Loucy (cell line): ENCODE results near the gene HOXA13.

ENCODE experiments used
- H2AFZ ChIP-seq: fragments of 200-600 bp; sonication (generic); 2 replicates; pipeline ENCODE4 v1.6.0; 2016; ENCODE audit warnings: antibody characterized with exemption, mild to moderate bottlenecking, low read length, moderate library complexity
- H3F3A ChIP-seq: fragments of 200-600 bp; 2 replicates; pipeline ENCODE4 v1.6.0; 2016; ENCODE audit warnings: antibody characterized with exemption, low read depth, mild to moderate bottlenecking
- H3K27me3 ChIP-seq: fragments of 200-600 bp; sonication (generic); 2 replicates; pipeline ENCODE4 v1.6.1; 2014; ENCODE audit warnings: low read length, mild to moderate bottlenecking; ENCODE audit not compliant: insufficient read depth, poor library complexity, severe bottlenecking
- H3K36me3 ChIP-seq: fragments of 200-600 bp; sonication (generic); 2 replicates; pipeline ENCODE4 v1.6.1; 2016; ENCODE audit warnings: low read length; ENCODE audit not compliant: insufficient read depth
- H3K4me1 ChIP-seq: fragments of 200-600 bp; sonication (generic); 2 replicates; pipeline ENCODE4 v1.5.1; 2014; ENCODE audit warnings: low read length, mild to moderate bottlenecking; ENCODE audit not compliant: insufficient read depth, poor library complexity, severe bottlenecking
- H3K4me2 ChIP-seq: fragments of 200-600 bp; sonication (generic); 2 replicates; pipeline ENCODE4 v1.6.0; 2014; ENCODE audit warnings: antibody characterized with exemption, low read length, low read depth, mild to moderate bottlenecking; ENCODE audit not compliant: poor library complexity, severe bottlenecking
- H3K4me3 ChIP-seq: fragments of 200-600 bp; sonication (generic); 2 replicates; pipeline ENCODE4 v1.5.1; 2014; ENCODE audit warnings: low read length, mild to moderate bottlenecking, mixed read lengths; ENCODE audit not compliant: poor library complexity, severe bottlenecking
- H3K79me2 ChIP-seq: fragments of 200-600 bp; sonication (generic); 2 replicates; pipeline ENCODE4 v1.6.1; 2014; ENCODE audit warnings: low read length; ENCODE audit not compliant: insufficient read depth
- H3K9ac ChIP-seq: fragments of 200-600 bp; sonication (generic); 2 replicates; pipeline ENCODE4 v1.6.0; 2014; ENCODE audit warnings: mild to moderate bottlenecking, low read depth, low read length, moderate library complexity; ENCODE audit not compliant: poor library complexity, severe bottlenecking
- H3K9me2 ChIP-seq: fragments of 200-600 bp; sonication (generic); replicated peaks from 2 replicates; pipeline ENCODE4 v1.6.1; 2016; ENCODE audit warnings: low read depth, low read length, mixed read lengths
- H3K9me3 ChIP-seq: fragments of 200-600 bp; sonication (generic); 2 replicates; pipeline ENCODE4 v1.6.1; 2014; ENCODE audit warnings: mild to moderate bottlenecking, antibody characterized with exemption, low read length, low read depth; ENCODE audit not compliant: insufficient read depth
- H4K20me1 ChIP-seq: fragments of 200-600 bp; sonication (generic); 2 replicates; pipeline ENCODE4 v1.6.0; 2014; ENCODE audit warnings: antibody characterized with exemption, low read length, mild to moderate bottlenecking; ENCODE audit not compliant: insufficient read depth, poor library complexity, severe bottlenecking
- EZH2phosphoT487 ChIP-seq: fragments of 200-600 bp; IDR thresholded peaks from 2 replicates; pipeline ENCODE4 v1.6.1; 2018; ENCODE audit warnings: antibody characterized with exemption, mild to moderate bottlenecking, moderate library complexity, borderline replicate concordance
- TF ChIP-seq, protein P1 (sequence below): fragments of 200-600 bp; sonication (generic); conservative IDR thresholded peaks from 2 replicates; pipeline ENCODE4 v1.5.1; 2014; ENCODE audit warnings: mild to moderate bottlenecking, antibody characterized with exemption, low read length

The HOXA13 gene

DNA sequence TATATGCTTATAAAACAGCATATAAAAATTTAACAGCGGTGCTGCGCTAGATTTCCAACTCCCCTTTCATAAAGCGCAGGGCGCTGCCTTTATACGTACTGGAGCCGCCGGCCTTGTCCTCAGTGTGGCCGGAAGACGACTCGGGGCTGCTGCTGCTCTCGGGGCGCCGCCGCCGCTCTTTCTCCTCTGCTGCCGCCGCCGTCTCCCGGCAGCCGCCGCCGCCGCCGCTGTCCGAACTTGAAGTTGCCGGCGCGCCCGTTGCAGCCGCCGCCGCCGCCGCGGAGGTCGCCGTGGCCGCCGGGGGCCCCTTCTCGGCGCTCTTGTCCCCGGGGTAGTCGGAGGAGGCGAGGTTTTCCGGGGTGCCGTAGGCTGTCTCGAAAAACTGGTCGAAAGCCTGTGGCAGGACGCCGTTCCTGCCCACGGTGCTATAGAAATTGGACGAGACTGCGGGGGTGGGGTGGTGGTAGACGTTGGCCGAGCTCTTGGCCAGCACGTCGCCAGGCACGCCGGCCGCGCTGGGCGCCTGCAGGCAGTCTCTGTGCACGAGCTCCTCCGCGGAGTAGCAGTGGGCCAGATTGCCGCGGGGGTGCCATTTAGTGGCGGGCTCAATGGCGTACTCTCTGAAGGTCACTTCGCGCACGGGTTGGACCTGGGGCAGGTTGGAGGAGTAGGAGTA is 15.4 kb downstream of the HOXA13 start:
- Histone ChIP-seq H3K4me2 (peak overlapping the region; percentile 98), H3F3A (peaks cover 8% of the 10 kb centered on the region; the same call in 1 of the 2 replicates), H2AFZ (no peak overlapping the region), H3K4me1 (peaks cover 53% of the 10 kb centered on the region), H4K20me1 (peaks cover 48% of the 10 kb centered on the region), H3K4me3 (peak overlapping the region; percentile 91), H3K9ac (peak overlapping the region; percentile 99), H3K79me2 (peaks cover 100% of the 10 kb centered on the region), H3K9me3 (no peaks in the 10 kb centered on the region), H3K36me3 (no peaks in the 10 kb centered on the region), H3K27me3 (peaks cover 32% of the 10 kb centered on the region), H3K9me2 (no peaks in the 10 kb centered on the region)
- TF ChIP-seq EZH2phosphoT487 = no peak
- TF ChIP-seq, protein P1, sequence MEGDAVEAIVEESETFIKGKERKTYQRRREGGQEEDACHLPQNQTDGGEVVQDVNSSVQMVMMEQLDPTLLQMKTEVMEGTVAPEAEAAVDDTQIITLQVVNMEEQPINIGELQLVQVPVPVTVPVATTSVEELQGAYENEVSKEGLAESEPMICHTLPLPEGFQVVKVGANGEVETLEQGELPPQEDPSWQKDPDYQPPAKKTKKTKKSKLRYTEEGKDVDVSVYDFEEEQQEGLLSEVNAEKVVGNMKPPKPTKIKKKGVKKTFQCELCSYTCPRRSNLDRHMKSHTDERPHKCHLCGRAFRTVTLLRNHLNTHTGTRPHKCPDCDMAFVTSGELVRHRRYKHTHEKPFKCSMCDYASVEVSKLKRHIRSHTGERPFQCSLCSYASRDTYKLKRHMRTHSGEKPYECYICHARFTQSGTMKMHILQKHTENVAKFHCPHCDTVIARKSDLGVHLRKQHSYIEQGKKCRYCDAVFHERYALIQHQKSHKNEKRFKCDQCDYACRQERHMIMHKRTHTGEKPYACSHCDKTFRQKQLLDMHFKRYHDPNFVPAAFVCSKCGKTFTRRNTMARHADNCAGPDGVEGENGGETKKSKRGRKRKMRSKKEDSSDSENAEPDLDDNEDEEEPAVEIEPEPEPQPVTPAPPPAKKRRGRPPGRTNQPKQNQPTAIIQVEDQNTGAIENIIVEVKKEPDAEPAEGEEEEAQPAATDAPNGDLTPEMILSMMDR = no peak

DNA sequence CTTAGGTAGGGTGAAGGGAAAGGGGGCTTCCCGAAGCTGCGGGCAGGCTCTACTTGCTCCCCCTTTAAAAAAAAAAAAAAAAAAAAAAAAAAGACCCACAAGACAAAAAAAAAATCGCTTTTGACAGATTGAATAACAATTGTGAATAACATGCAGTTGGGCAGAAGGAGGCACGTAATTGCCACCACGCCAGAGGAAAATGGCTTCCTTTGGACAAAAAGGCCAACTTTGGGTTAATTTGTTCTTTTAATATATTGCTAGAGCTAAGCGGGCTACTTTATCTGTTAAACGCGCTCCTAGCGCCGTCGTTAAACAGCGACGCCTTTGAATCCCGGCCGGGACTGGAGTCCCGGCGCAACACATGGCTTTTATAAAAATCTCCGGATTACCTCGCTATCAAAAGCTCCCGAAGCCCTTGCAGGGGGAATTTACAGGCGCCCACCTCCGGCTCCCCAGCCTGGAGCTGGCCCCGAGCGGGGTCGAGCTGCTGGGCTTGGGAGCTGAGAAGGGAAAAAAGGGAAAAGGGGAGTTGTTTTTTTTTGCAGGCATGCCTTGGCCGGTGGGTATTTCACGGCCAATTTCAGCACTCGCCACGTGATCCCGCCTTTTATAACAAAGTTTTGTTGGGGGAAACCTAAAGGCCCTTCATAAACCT is 16.1 kb downstream of the HOXA13 start:
- Histone ChIP-seq H3K4me2 (peak overlapping the region; percentile 98), H2AFZ (no peak overlapping the region), H4K20me1 (peaks cover 55% of the 10 kb centered on the region), H3K9me3 (no peaks in the 10 kb centered on the region), H3K4me1 (peaks cover 54% of the 10 kb centered on the region), H3K4me3 (peak overlapping the region; percentile 91), H3K36me3 (no peaks in the 10 kb centered on the region), H3K9me2 (no peaks in the 10 kb centered on the region), H3K27me3 (peaks cover 39% of the 10 kb centered on the region), H3K79me2 (peaks cover 100% of the 10 kb centered on the region), H3F3A (peaks cover 8% of the 10 kb centered on the region; the same call in 1 of the 2 replicates), H3K9ac (peak overlapping the region; percentile 99)
- TF ChIP-seq, protein P1 = no peak
- no peak for TF ChIP-seq EZH2phosphoT487

DNA sequence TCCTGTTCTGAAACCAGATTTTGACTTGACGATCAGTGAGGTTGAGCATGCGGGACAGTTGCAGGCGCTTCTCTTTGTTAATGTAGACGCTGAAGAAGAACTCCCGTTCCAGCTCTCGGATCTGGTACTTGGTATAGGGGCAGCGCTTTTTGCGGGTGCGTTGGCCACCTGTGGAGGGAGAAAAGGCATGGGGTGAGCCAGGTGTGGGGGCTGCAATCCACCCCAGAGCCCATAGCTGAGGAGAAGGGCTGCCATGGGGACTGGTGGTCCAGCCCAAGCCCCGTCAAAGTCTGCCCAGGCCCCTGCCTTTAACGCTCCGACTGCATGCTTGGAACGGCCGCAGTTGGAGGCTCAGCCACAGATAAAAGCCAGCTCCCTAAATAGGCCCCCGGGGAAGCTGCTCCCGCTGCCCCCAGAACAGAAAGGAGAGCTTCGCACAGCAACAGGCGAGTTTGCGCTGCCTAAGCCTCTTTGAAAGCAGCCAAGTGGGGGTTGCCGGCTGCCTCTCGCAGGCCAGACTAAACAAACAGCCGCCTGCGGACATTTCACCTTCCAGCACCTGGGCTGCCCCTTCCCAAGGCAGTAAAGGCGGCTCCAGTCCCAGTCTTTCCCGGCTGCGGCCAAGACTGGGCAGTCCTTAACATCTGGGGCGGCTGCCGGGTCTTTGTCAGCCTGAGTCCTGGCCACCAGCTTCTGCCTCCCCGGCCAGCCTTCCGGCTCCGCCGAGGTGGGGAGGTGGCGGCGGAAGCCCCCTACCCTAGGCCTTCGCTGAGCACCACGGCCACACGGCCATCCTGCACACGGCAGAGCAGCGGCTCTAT is 16.8 kb downstream of the HOXA13 start:
- Histone ChIP-seq H3K9ac (peak overlapping the region; percentile 99), H4K20me1 (peaks cover 62% of the 10 kb centered on the region), H3K4me2 (peak overlapping the region; percentile 98), H3F3A (peaks cover 8% of the 10 kb centered on the region; the same call in 1 of the 2 replicates), H3K79me2 (peaks cover 100% of the 10 kb centered on the region), H3K4me3 (peak overlapping the region; percentile 91), H3K9me3 (no peaks in the 10 kb centered on the region), H3K27me3 (peaks cover 45% of the 10 kb centered on the region), H3K4me1 (peaks cover 60% of the 10 kb centered on the region), H3K9me2 (no peaks in the 10 kb centered on the region), H2AFZ (no peak overlapping the region), H3K36me3 (no peaks in the 10 kb centered on the region)
- TF ChIP-seq, protein P1 = no peak
- no peak for TF ChIP-seq EZH2phosphoT487
